Heart right ventricle (tissue), 16 donors: Measurements from ENCODE around the gene EFNA5. TPM values are rescaled to one million over a fixed set of nuclear protein-coding genes. Genes with fewer than 3 reads are reported as not detected.

Experiments used
- ATAC-seq, 8 donors: fragments of 200-7000 bp; cut with Tn5 transposase; one replicate each; pipeline ENCODE4 v1.9.1; 2020; ENCODE audit warnings: mild to moderate bottlenecking in 8 of 8, moderate library complexity in 8 of 8, moderate number of reproducible peaks in 1 of 8
- DNase-seq, 2 donors: peaks; one replicate each; pipeline ENCODE4 v3.0.0-alpha.2; 2020
- H3K27ac ChIP-seq, 10 donors: fragments of 200-600 bp; sonication (generic) in 2 of 10; one replicate each; pipeline versions ENCODE4 v1.5.0 to v1.8.0; 2020 to 2022; ENCODE audit warnings: mild to moderate bottlenecking in 3 of 10
- H3K27me3 ChIP-seq, 7 donors: fragments of 200-600 bp; one replicate each; pipeline ENCODE4 v1.8.0; 2021 to 2022; ENCODE audit warnings: mild to moderate bottlenecking in 2 of 7
- H3K36me3 ChIP-seq, 9 donors: fragments of 200-600 bp; sonication (generic) in 1 of 9; one replicate each; pipeline versions ENCODE4 v1.5.0 to v1.8.0; 2020 to 2022; ENCODE audit warnings: mild to moderate bottlenecking in 2 of 9
- H3K4me1 ChIP-seq, 9 donors: fragments of 200-600 bp; sonication (generic) in 1 of 9; one replicate each; pipeline versions ENCODE4 v1.5.0 to v1.8.0; 2020 to 2022; ENCODE audit warnings: mild to moderate bottlenecking in 4 of 9
- H3K4me3 ChIP-seq, 10 donors: fragments of 200-600 bp; sonication (generic) in 2 of 10; one replicate each; pipeline versions ENCODE4 v1.5.0 to v1.8.0; 2020 to 2022; ENCODE audit warnings: mild to moderate bottlenecking in 7 of 10, moderate library complexity in 2 of 10
- H3K9me3 ChIP-seq, 11 donors: fragments of 200-600 bp in 10 of 11; sonication (generic) in 2 of 11; one replicate each; pipeline versions ENCODE4 v1.5.0 to v1.8.0; 2013 to 2022; ENCODE audit warnings: mild to moderate bottlenecking in 2 of 11, control low read depth in 1 of 11, moderate library complexity in 1 of 11
- CTCF ChIP-seq, 9 donors: fragments of 200-600 bp; sonication (generic) in 2 of 9; IDR thresholded peaks; one replicate each; pipeline versions ENCODE4 v1.5.0 to v1.8.0; 2021 to 2022; ENCODE audit warnings: antibody characterized with exemption in 9 of 9, mild to moderate bottlenecking in 5 of 9, moderate library complexity in 1 of 9
- WGBS, 2 donors: extraction: QIAGEN DNeasy Blood & Tissue Kit; methylation state at CpG; one replicate each; pipeline ENCODE4 v1.1.7; 2013; ENCODE audit warnings: inconsistent platforms in 1 of 2; 5-methylcytosine and 5-hydroxymethylcytosine counted together
- intact Hi-C, 10 donors: fragments of 100-400 bp; cut with DNase I; formaldehyde crosslinking; loops; one replicate each; pipeline versions ENCODE4 v1.11.1 to v1.14.2; 2022
- polyA plus RNA-seq, 2 donors: library from polyadenylated mRNA; stranded (reverse); fragments of 200-250 nt; gene quantifications; one replicate each; pipeline ENCODE4 v1.2.3, GENCODE V29; 2013
- total RNA-seq, 10 donors: library from RNA; stranded (reverse); fragmentation: NEBNext Ultra II Directional in 3 of 10; extraction: Animal tissue kit (Norgen Biotek cat#: 25700) in 3 of 10; gene quantifications; one replicate each; pipeline versions ENCODE4 v1.2.1 to v1.2.4, GENCODE V29; 2021 to 2023
- donor health status: Arrhythmogenic right ventricular cardiomyopathy.
- donor health status: ischemic (EF 13 %, LVEDD 7.1; RV severe dilation, severe dysfunction).
- donor health status: healthy with polysubstance abuse.
- donor health status: DM: no; HTN: yes; CAD: no.
- donor health status: DM: no; HTN: no; CAD: no.
- donor health status: ischemic (EF 25% LVEDD 6.9; RV normal size, moderate dysfunction).
- donor health status: ischemic (EF 25% LVEDD 5.7; RV mildly dilated, moderate dysfunction).
- donor health status: healthy.
- donor health status: DM: yes; HTN: yes; CAD: no.
- donor health status: Ischemic cardiomyopathy.
- donor health status: ischemic (EF 35%, LVEDD 5.7; RV mildly dilated, moderate dysfunction).
- donor health status: nonischemic (EF 11% LVEDD 7.7; RV severe dilation, severe dysfunction).
- donor health status: DM: yes; HTN: yes; CAD: no.
- donor health status: PGD.
- donor health status: ischemic (EF 29% LVEDD 5.4; RV normal size, mild dysfunction).
- donor health status: nonischemic (EF 23%, LVEDD 6.1; RV moderate dilation, normal function).

EFNA5 gene
- total and polyA plus RNA-seq, 12 donors = 6.9 to 49.4 (median 33.9) TPM

DNA sequence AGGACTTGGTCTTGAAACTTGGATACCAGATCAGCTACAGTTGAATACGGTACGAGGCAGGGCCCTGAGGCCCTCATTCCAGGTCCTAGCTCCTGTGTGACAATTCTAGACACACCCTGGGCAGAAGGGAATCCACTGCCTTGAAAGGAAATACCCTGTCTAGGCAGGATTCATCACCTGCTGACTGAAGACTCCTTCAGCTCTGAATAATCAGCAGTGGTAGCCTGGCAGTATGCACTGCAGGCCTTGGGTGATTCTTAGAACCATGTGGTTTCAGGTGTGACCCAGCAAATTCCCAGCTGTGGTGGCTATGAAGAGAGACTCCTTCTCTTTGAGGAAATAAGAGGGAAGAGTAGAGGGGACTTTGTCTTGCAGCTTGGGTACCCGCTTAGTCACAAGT is 17.2 kb upstream of the EFNA5 start:
- no peak overlapping the region for H3K27ac ChIP-seq
- intact Hi-C loops = no loop called here
- WGBS, 2 donors = 73 to 90% methylated on average over 3 of the region's 3 CpGs
- no peak overlapping the region for H3K4me3 ChIP-seq
- H3K9me3 ChIP-seq = peaks cover 0 to 39% (median 0%) of the 10 kb centered on the region in 11 donors
- DNase-seq (no peak), ATAC-seq (no peak)
- no peaks in the 10 kb centered on the region for H3K4me1 ChIP-seq
- no peak for TF ChIP-seq CTCF (IDR thresholded peaks at IDR 0.05)
- H3K36me3 ChIP-seq = no peaks in the 10 kb centered on the region
- peaks cover 0 to 6% (median 0%) of the 10 kb centered on the region in 7 donors for H3K27me3 ChIP-seq

- peaks cover 0 to 34% (median 0%) of the 10 kb centered on the region in 11 donors for H3K9me3 ChIP-seq
- H3K4me1 ChIP-seq = no peaks in the 10 kb centered on the region
- no peak overlapping the region for H3K4me3 ChIP-seq
- intact Hi-C loops = no loop called here
- WGBS, 2 donors = 83 to 90% methylated on average over 1 of the region's 1 CpG
- no peaks in the 10 kb centered on the region for H3K36me3 ChIP-seq
- no peak for DNase-seq
- H3K27me3 ChIP-seq = peaks cover 0 to 6% (median 0%) of the 10 kb centered on the region in 7 donors
- no peak overlapping the region for H3K27ac ChIP-seq
- TF ChIP-seq CTCF (IDR thresholded peaks at IDR 0.05) = no peak
- no peak for ATAC-seq
Observed at GRCh38 chr5:107687404-107687803, 16.7 kb upstream of the EFNA5 start.

- no peak overlapping the region for H3K27ac ChIP-seq
- no peaks in the 10 kb centered on the region for H3K4me1 ChIP-seq
- 52 to 57% methylated on average over 3 of the region's 3 CpGs for WGBS, 2 donors
- TF ChIP-seq CTCF (IDR thresholded peaks at IDR 0.05) = no peak
- no peaks in the 10 kb centered on the region for H3K9me3 ChIP-seq
- no peaks in the 10 kb centered on the region for H3K36me3 ChIP-seq
- peaks cover 0 to 12% (median 0%) of the 10 kb centered on the region in 7 donors for H3K27me3 ChIP-seq
- intact Hi-C loops = no loop called here
- no peak for DNase-seq
- ATAC-seq = no peak
- H3K4me3 ChIP-seq = no peak overlapping the region
Observed at GRCh38 chr5:107682533-107682932, 11.8 kb upstream of the EFNA5 start.

- TF ChIP-seq CTCF (IDR thresholded peaks at IDR 0.05) = no peak
- Histone ChIP-seq H3K27me3 (peaks cover 0 to 29% (median 0%) of the 10 kb centered on the region in 7 donors), H3K9me3 (no peaks in the 10 kb centered on the region), H3K36me3 (no peaks in the 10 kb centered on the region), H3K4me3 (no peak overlapping the region), H3K27ac (no peak overlapping the region), H3K4me1 (no peaks in the 10 kb centered on the region)
- ATAC-seq (no peak), DNase-seq (no peak)
- intact Hi-C loops = no loop called here
- WGBS, 2 donors = 83 to 89% methylated on average over 4 of the region's 4 CpGs
Observed at GRCh38 chr5:107680799-107681198, 10.1 kb upstream of the EFNA5 start.
